Kasumi-1 (cell line): ENCODE data around the gene ACKR2.

Experiments
- DNase-seq, 2 experiments: peaks; one replicate each; lab custom pipeline; 2025; lab: John Stamatoyannopoulos, UW

Gene ACKR2

DNA sequence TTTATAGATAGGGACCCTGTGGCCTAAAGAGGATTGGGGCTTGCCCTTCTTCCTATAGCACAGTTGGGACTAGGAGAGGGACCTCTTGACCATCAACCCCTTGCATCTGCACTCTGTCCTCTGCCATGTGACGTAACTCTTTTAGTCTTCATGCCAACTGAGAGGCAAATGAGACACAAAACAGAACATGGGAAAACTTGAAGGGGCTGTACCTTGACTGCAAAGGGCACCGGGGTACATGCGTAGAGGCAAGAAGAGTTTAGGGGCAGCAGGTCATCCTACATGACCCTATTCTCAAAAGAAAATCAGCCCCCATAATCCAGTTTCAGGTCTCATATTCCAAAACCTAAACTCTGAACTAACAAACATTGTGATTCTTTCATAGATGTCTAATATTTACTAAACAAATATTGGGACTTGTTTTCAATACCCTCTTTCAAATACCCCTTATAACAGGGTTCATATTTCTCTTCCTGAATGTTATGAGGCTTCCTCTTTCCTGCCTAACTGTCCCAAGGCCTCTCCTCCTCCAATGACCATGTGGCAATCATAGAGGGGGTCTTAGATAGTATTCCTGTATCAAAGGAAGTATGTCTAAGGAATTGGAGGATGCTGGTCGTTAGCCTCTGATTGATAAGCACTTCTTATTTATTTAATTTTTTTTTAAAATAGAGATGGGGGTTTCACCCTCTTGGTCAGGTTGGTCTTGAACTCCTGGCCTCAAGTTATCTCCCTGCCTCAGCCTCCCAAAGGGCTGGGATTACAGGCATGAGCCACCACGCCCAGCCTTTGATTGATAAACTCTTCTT lies 20.6 kb downstream of the ACKR2 start:
- DNase-seq = no peak

DNA sequence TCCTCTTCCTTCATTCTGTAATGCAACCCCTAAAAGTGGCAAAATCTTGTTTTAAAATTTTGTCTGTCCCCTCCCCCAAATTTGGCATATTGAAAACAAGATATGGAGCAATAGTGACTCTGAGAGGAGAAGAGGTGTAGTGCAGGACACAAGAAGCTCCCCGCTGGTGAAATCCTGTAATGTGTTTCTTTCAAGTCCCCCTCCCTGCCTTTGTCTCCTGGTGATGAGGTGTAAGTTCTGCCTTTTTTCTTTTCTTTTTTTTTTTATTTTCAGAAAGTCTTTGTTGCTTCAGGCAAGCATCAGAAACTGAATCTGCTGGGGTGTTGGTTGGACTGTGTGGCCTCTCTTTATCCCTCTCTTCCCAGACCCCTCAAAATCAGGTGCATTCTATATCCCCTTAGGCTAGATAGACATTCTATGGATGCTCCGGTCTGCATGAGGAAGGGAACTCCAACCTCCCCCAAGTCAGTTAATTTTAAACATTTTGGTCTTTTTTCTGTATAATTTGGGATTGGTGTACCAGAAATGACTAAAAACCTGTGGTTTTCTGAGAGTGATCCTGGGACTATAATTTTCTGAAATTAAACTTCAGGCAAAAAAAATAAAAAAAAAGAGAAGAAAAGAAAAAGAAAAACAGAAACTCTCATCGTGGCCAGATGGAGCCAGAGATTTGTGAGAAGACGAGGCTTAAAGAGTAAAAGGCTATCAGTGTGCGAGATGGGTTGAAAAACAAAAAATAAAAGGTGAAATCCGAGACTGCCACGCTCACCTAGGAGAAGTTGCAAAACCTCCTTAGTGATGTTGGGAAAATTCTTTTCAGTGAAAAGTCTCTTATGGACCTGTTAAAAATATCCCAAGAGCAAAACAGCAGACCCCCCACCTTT lies 21.4 kb downstream of the ACKR2 start:
- DNase-seq = peak; percentile 75 to 85

- peak; percentile 73 to 80 for DNase-seq
These were observed 22.1 kb downstream of the ACKR2 start for GRCh38 chr3:42831321-42831713.

DNA sequence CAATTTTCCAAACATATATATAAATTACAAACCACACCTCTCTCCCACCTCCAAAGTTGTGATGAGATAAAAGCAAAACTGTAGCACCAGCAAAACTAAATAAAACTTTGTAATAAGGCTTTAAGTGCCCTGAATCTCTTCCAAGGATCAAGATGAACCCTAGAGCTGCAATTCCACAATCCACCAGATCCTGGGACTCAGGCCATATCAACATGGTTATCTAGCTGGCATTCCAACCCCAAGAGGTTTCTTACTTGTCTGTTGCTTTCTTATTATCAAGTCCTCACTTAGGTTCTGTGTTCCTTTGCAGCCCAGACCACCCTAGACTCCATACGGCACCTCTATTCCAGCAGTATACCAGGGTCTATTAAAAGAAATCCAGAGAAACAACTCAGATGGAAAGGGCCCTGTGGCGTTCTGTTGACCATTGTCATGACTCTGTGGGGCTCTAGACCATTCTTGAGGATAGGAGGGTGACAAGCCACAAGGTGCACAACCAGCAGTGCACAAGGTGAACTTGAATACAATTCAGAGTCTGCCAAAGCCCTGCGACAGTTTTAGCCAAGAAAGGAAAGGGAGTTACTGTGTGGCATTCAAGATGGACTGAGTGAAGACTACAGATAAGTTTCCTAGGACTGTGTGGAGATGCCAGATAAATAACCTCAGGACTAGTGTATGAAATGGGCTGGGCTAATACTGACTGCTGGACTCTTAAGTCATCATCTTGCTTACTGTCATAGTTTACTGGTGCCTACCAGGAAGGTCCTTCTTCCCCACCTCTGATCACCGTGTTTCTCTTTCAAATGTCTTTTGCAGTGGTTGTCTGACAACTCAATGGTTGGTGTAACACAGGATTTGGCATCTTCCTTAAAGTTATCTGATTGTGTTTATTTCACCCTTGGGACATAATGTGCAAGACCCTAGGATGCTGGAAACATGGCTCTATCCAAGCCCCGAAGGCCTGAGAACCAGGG lies 27.2 kb downstream of the ACKR2 start:
- DNase-seq = no peak

DNA sequence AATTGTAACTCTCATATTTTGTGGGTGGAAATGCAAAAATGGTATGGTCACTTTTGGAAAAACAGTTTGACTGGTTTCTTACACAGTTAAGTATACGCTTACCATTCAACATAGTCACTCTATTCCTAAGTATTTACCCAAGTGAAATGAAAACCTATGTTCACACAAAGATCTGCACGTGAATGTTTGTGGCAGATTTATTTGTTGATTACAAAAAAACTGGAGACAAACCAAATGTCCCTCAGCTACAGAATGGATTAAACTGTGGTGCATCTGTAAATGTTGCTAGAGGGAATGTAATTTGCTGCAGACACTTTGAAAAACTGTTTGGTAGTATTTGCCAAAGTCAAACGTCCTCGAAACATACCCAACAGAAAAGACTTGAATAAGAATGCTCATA lies 29.3 kb downstream of the ACKR2 start:
- no peak for DNase-seq

GRCh38 chr3:42839616-42840015 lies 30.4 kb downstream of the ACKR2 start:
- peak; percentile 94 to 96 for DNase-seq

GRCh38 chr3:42841332-42841731 lies 32.1 kb downstream of the ACKR2 start:
- DNase-seq = no peak

GRCh38 chr3:42843713-42844411 lies 34.6 kb downstream of the ACKR2 start:
- no peak for DNase-seq

GRCh38 chr3:42844412-42844713 lies 35.1 kb downstream of the ACKR2 start:
- DNase-seq = no peak

- DNase-seq = no peak
These were observed 35.6 kb downstream of the ACKR2 start for GRCh38 chr3:42844815-42845214.

- DNase-seq = peak; percentile 79 to 89
These were observed 37.7 kb downstream of the ACKR2 start for GRCh38 chr3:42846685-42847522.

DNA sequence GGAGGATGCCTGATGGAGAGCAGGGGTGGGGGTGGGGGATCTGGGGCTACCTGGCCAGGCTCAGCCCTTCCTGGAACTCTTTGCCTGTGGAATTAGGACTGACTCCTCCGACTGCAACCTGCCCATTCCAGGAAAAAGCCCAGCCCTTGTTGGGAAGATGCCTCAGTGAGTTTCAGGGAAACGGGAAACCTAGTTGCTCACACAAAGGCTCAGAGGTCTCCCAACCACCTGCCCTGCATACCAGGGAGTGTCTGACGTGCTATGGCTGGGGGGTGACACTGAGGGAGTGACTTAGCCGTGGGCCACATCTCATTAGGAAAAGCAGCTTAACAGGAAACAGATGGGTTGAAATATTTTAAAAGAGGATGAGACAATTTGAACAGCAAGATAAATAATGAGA lies 38.5 kb downstream of the ACKR2 start:
- peak; percentile 43 to 60 for DNase-seq

DNA sequence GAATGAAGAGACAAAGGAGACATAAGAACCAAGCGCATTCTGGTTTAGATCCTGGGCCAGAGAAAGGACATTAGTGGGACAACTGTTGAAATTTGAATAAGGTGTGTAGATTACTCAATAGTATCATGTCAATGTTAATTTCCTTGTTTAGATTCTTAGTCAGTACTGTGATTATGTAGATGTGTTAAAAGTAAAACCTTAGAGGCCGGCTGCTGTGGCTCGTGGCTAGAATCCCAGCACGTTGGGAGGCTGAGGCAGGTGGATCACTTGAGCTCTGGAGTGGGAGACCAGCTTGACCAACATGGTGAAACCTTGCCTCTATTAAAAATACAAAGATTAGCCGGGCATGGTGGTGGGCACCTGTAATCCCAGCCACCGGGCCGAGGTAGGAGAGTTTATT lies 39.8 kb downstream of the ACKR2 start:
- DNase-seq = no peak

DNA sequence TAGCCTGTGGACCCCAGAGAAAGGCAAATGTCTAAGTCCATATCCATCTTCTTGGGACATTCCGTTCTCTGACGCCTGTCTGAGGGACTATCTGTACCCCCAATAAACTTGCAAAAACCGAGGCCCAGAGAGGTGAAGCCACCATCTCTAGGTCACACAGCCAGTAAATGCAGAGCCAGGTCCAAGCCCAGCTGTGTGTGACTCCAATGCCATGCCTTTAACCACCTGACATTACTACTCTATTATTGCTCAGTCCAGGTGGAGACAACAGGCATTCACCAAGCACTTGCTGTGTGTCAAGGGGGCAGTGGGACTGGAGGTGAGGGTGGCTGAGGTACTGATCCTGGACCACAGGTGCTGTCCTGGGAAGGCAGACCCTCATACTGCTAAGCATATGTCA lies 41.0 kb downstream of the ACKR2 start:
- DNase-seq = no peak

- DNase-seq = no peak
These were observed 42.1 kb downstream of the ACKR2 start for GRCh38 chr3:42851228-42851834.

DNA sequence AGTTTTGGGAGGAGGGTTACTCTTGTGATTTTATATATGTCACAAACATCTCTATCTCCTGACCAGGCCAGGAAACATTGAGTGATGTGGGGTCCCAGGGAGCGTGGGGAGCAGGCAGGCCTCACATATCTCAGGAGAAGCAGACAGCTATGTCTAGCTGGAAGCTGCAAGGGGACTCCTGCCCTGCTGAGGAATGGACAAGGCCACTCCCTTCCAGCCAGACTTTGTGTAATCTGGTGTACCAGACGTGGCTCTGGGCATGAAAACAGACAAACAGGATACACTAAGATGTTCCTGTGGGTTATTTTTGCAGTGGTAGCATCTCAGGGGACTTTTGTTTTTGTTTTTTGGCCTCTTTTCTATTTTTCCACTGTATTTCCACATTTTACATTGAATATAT lies 43.2 kb downstream of the ACKR2 start:
- no peak for DNase-seq

DNA sequence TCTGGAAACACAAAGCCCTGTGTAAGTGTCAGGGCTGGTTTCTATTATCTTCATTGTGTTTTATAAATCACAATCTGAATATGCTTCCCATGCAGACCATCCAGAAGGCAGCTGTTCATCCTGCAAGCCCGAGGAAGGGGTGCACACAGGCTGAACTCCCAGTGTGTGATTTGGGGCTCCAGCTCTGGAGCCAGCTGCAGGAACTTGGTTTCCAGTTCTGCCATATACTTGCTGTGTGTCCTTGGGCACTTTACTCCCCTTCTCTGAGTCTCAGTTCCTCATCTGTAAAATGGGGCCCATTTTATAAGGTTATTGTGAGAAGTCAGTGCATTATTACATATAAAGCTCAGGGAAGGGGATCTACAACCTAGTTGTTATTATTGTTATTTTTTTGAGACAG lies 43.8 kb downstream of the ACKR2 start:
- DNase-seq = no peak

DNA sequence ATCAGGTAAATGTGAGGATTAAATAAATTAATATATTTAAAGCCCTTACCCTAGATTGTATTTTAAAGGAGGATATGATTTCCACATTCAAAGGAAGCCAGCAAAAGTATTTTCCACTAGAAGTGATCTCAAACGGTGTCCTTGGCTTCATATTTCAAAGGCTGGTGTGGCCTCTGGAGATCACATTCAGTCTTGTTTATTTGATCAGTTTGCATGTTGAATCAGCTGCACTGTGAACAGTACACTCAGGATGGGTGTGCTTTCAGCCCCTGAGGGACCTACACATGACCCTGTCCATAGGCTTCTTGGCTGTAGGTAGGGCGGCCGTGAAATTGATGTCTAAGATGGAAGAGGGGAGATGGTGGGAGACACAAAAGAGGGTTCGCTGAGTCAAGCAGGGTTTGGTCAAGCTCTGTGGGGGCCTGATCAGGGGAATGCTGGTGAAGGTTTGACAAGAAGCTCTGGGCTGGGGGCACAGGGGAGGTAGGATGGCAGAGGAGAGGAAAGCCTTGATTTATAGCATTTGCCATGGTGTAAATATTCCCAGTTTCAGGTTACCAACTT lies 44.6 kb downstream of the ACKR2 start:
- DNase-seq = no peak

GRCh38 chr3:42855219-42855546 lies 45.9 kb downstream of the ACKR2 start:
- DNase-seq = no peak
